H1 (cell line): ENCODE data around the gene ZNF860. TPM values are rescaled to one million over a fixed set of nuclear protein-coding genes. Genes with fewer than 3 reads are reported as not detected.

Experiments used
- CTCF ChIA-PET: fragments of 300-600 bp; sonication (Branson Sonifier 250); formaldehyde crosslinking; loops from one replicate; lab custom pipeline; 2021; ENCODE audit not compliant: partially characterized antibody; lab: Charles Lee
- POLR2A ChIA-PET: fragments of 300-600 bp; sonication (Branson Sonifier 250); formaldehyde crosslinking; loops from one replicate; lab custom pipeline; 2021; ENCODE audit warnings: inconsistent platforms; ENCODE audit not compliant: partially characterized antibody; lab: Charles Lee
- DNase-seq, 2 experiments: peaks; one replicate each; pipeline versions ENCODE4 v3.0.0 to v3.0.0-alpha.2; 2010 to 2022; ENCODE audit warnings: low spot score in 2 of 2, low read depth in 1 of 2, mixed read lengths in 1 of 2
- FAIRE-seq: peaks from 2 replicates; lab custom pipeline; 2011; peaks lifted over from hg19 to GRCh38; lab: Jason Lieb, UNC
- H2AFZ ChIP-seq: 2 replicates; pipeline ENCODE4 v1.8.1; 2012; ENCODE audit warnings: low read length, inconsistent platforms
- H2AK5ac ChIP-seq: 2 replicates; pipeline ENCODE4 v1.6.1; 2013; ENCODE audit warnings: low read depth, low read length
- H2BK120ac ChIP-seq: replicated peaks from 2 replicates; pipeline ENCODE3; 2013; ENCODE audit warnings: low read depth, low read length, inconsistent platforms
- H2BK12ac ChIP-seq: 2 replicates; pipeline ENCODE4 v1.6.1; 2013; ENCODE audit warnings: low read depth, low read length
- H2BK15ac ChIP-seq: 2 replicates; pipeline ENCODE4 v1.6.1; 2013; ENCODE audit warnings: low read length
- H2BK20ac ChIP-seq: 2 replicates; pipeline ENCODE4 v1.6.1; 2013; ENCODE audit warnings: low read length
- H2BK5ac ChIP-seq: 2 replicates; pipeline ENCODE4 v1.6.1; 2013; ENCODE audit warnings: low read depth, low read length
- H3K14ac ChIP-seq: 2 replicates; pipeline ENCODE4 v1.6.1; 2013; ENCODE audit warnings: inconsistent platforms; ENCODE audit not compliant: insufficient read length
- H3K18ac ChIP-seq: 2 replicates; pipeline ENCODE4 v1.6.1; 2013; ENCODE audit warnings: low read length; ENCODE audit errors: extremely low read depth
- H3K23ac ChIP-seq: 2 replicates; pipeline ENCODE4 v1.6.1; 2013; ENCODE audit warnings: inconsistent platforms; ENCODE audit not compliant: insufficient read length
- H3K23me2 ChIP-seq: 2 replicates; pipeline ENCODE4 v1.6.1; 2013; ENCODE audit warnings: low read depth, low read length
- H3K27ac ChIP-seq: 2 replicates; pipeline ENCODE4 v1.6.1; 2011; ENCODE audit warnings: low read depth, low read length, inconsistent platforms
- H3K27me3 ChIP-seq, 4 experiments: replicated peaks in 1 of 4; 1 replicate in 1 of 4; 2 replicates in 3 of 4; pipeline versions ENCODE4 v1.6.1 to v1.8.1; 2011 to 2013; ENCODE audit warnings: low read length in 3 of 4, mild to moderate bottlenecking in 3 of 4, inconsistent platforms in 2 of 4, mixed read lengths in 2 of 4, moderate library complexity in 1 of 4; ENCODE audit not compliant: control insufficient read depth in 3 of 4, insufficient read depth in 3 of 4; ENCODE audit errors: extremely low read depth in 1 of 4
- H3K36me3 ChIP-seq, 4 experiments: 2 replicates each; pipeline versions ENCODE4 v1.6.1 to v1.8.1; 2011 to 2013; ENCODE audit warnings: mild to moderate bottlenecking in 4 of 4, low read length in 3 of 4, moderate library complexity in 2 of 4, control low read depth in 1 of 4, inconsistent platforms in 1 of 4; ENCODE audit not compliant: insufficient read depth in 4 of 4, control insufficient read depth in 2 of 4
- H3K4ac ChIP-seq: replicated peaks from 2 replicates; pipeline ENCODE3; 2013; ENCODE audit warnings: low read length, low read depth, mixed read lengths, inconsistent platforms; ENCODE audit not compliant: insufficient read length
- H3K4me1 ChIP-seq, 4 experiments: replicated peaks in 1 of 4; 1 replicate in 1 of 4; 2 replicates in 3 of 4; pipeline versions ENCODE4 v1.6.1 to v1.8.1; 2011 to 2013; ENCODE audit warnings: low read length in 3 of 4, inconsistent platforms in 2 of 4, mixed read lengths in 1 of 4; ENCODE audit not compliant: insufficient read depth in 4 of 4, control insufficient read depth in 3 of 4
- H3K4me2 ChIP-seq, 2 experiments: 2 replicates each; pipeline versions ENCODE4 v1.6.1 to v1.8.1; 2011 to 2013; ENCODE audit warnings: low read depth in 2 of 2, low read length in 2 of 2, control low read depth in 1 of 2, inconsistent platforms in 1 of 2, mild to moderate bottlenecking in 1 of 2; ENCODE audit not compliant: insufficient read depth in 1 of 2
- H3K4me3 ChIP-seq, 4 experiments: fragments of 200-600, 300-600 bp in 1 of 4; sonication (generic), shearing (Covaris generic), sonication (Bioruptor Twin) in 1 of 4; 2 replicates each; pipeline versions ENCODE4 v1.5.1 to v1.8.1; 2011 to 2016; ENCODE audit warnings: low read length in 4 of 4, low read depth in 3 of 4, control low read depth in 2 of 4, inconsistent platforms in 2 of 4, mild to moderate bottlenecking in 2 of 4, mixed read lengths in 1 of 4, moderate library complexity in 1 of 4; ENCODE audit not compliant: insufficient read depth in 2 of 4; ENCODE audit errors: extremely low read depth in 1 of 4
- H3K56ac ChIP-seq: replicated peaks from 2 replicates; pipeline ENCODE3; 2013; ENCODE audit warnings: low read depth, mild to moderate bottlenecking, mixed read lengths, low read length, inconsistent platforms; ENCODE audit not compliant: insufficient read length
- H3K79me1 ChIP-seq: 2 replicates; pipeline ENCODE4 v1.6.1; 2013; ENCODE audit warnings: low read depth, low read length, control low read depth
- H3K79me2 ChIP-seq, 2 experiments: 2 replicates each; pipeline versions ENCODE4 v1.6.1 to v1.8.1; 2012 to 2013; ENCODE audit warnings: low read length in 2 of 2, mild to moderate bottlenecking in 2 of 2, inconsistent platforms in 1 of 2; ENCODE audit not compliant: insufficient read depth in 2 of 2, control insufficient read depth in 1 of 2
- H3K9ac ChIP-seq, 4 experiments: replicated peaks in 1 of 4; 1 replicate in 1 of 4; 2 replicates in 3 of 4; pipeline versions ENCODE4 v1.6.1 to v1.8.1; 2011 to 2013; ENCODE audit warnings: low read depth in 3 of 4, low read length in 3 of 4, control low read depth in 2 of 4, mild to moderate bottlenecking in 2 of 4, moderate library complexity in 2 of 4, inconsistent platforms in 1 of 4; ENCODE audit errors: extremely low read depth in 1 of 4
- H3K9me3 ChIP-seq, 2 experiments: 2 replicates each; pipeline versions ENCODE4 v1.6.1 to v1.8.1; 2012 to 2013; ENCODE audit warnings: mild to moderate bottlenecking in 2 of 2, moderate library complexity in 2 of 2, control low read depth in 1 of 2, inconsistent platforms in 1 of 2, low read depth in 1 of 2, low read length in 1 of 2, mixed read lengths in 1 of 2; ENCODE audit not compliant: insufficient read depth in 2 of 2
- H4K20me1 ChIP-seq, 2 experiments: replicated peaks in 1 of 2; 2 replicates each; pipeline versions ENCODE3 to v1.8.1; 2011 to 2013; ENCODE audit warnings: inconsistent platforms in 2 of 2, low read length in 2 of 2, mild to moderate bottlenecking in 1 of 2; ENCODE audit not compliant: insufficient read depth in 2 of 2, control insufficient read depth in 1 of 2
- H4K5ac ChIP-seq: 2 replicates; pipeline ENCODE4 v1.6.1; 2013; ENCODE audit warnings: low read length, low read depth, mixed read lengths, inconsistent platforms; ENCODE audit not compliant: insufficient read length
- H4K8ac ChIP-seq: 2 replicates; pipeline ENCODE4 v1.8.0; 2013; ENCODE audit warnings: mild to moderate bottlenecking, moderate library complexity, low read length, inconsistent platforms; ENCODE audit not compliant: insufficient read depth; ENCODE audit errors: extremely low read depth
- H4K91ac ChIP-seq: replicated peaks from 2 replicates; pipeline ENCODE3; 2013; ENCODE audit warnings: low read length, mixed read lengths, inconsistent platforms; ENCODE audit not compliant: insufficient read length
- CTCF ChIP-seq, 3 experiments: IDR thresholded peaks; 1 replicate in 2 of 3; 2 replicates in 1 of 3; pipeline versions ENCODE4 v1.5.1 to v1.6.1; 2011; ENCODE audit warnings: low read length in 3 of 3, mild to moderate bottlenecking in 3 of 3, inconsistent platforms in 2 of 3, low read depth in 1 of 3, moderate library complexity in 1 of 3; ENCODE audit not compliant: insufficient read depth in 1 of 3; ENCODE audit errors: control extremely low read depth in 1 of 3
- WGBS, 2 experiments: shearing (Covaris generic) in 1 of 2; methylation state at CpG; one replicate each; pipeline versions ENCODE4 v1.1.6 to v1.1.7; 2013 to 2015; ENCODE audit warnings: low lambda C conversion rate in 2 of 2, mixed read lengths in 2 of 2, inconsistent platforms in 1 of 2, low coverage in 1 of 2, missing lambda C conversion rate in 1 of 2; ENCODE audit not compliant: insufficient replicate concordance in 2 of 2, insufficient coverage in 1 of 2, insufficient read length in 1 of 2; ENCODE audit errors: extremely low coverage in 1 of 2, missing lambda C conversion rate in 1 of 2; 5-methylcytosine and 5-hydroxymethylcytosine counted together
- polyA plus RNA-seq, 7 experiments: library from polyadenylated mRNA; depleted of rRNA in 3 of 7; stranded (reverse) in 5 of 7; unstranded in 2 of 7; fragments of >200 nt in 5 of 7; fragments of 200-250 nt in 2 of 7; gene quantifications; 1 replicate in 5 of 7; 2 replicates in 1 of 7; 4 replicates in 1 of 7; pipeline versions ENCODE4 v1.2.1 to v1.2.3, GENCODE V29; 2011 to 2013; ENCODE audit warnings: missing spikeins in 2 of 7, mixed read lengths in 2 of 7
- total RNA-seq: library from RNA; stranded (reverse); fragmentation: NEBNext Ultra II Directional; extraction: Animal tissue kit (Norgen Biotek cat#: 25700); gene quantifications from 2 replicates; pipeline ENCODE4 v1.2.1, GENCODE V29; 2021

The ZNF860 gene
- total and polyA plus RNA-seq, 2 of the 8 experiments (the other 6 are each of a cell fraction or from before 2014, with no cell fraction given), result 3.2 to 8.6 TPM

- WGBS, 2 experiments, result 88% methylated on average over 7 of the region's 7 CpGs; no CpG with 5 or more reads in 1 of the 2 experiments
- Histone ChIP-seq H3K4ac (no peak overlapping the region), H3K23me2 (no peaks in the 10 kb centered on the region), H4K5ac (no peak overlapping the region), H2BK20ac (no peak overlapping the region), H4K20me1 (no peaks in the 10 kb centered on the region), H3K36me3 (no peaks in the 10 kb centered on the region), H3K27me3 (no peaks in the 10 kb centered on the region), H3K4me2 (no peak overlapping the region), H3K27ac (no peak overlapping the region), H3K18ac (no peak overlapping the region), H3K9ac (no peak overlapping the region), H2AFZ (no peak overlapping the region), H4K91ac (no peak overlapping the region), H3K79me1 (no peaks in the 10 kb centered on the region), H3K56ac (no peak overlapping the region), H2BK12ac (no peak overlapping the region), H3K9me3 (no peaks in the 10 kb centered on the region), H3K4me3 (no peak overlapping the region), H3K23ac (no peak overlapping the region), H3K79me2 (no peaks in the 10 kb centered on the region), H2AK5ac (no peak overlapping the region), H3K4me1 (no peaks in the 10 kb centered on the region), H2BK120ac (no peak overlapping the region), H2BK5ac (no peak overlapping the region), H2BK15ac (no peak overlapping the region), H3K14ac (no peak overlapping the region), H4K8ac (no peak overlapping the region)
- TF ChIP-seq CTCF (IDR thresholded peaks at IDR 0.05; ENCODE audit: control extremely low read depth in 1 of 3, insufficient read depth in 1 of 3, low read depth in 1 of 3, low read length in 3 of 3), result no peak
- DNase-seq (no peak), FAIRE-seq (no peak)
- ChIA-PET CTCF (interaction anchor here (1.8 to 3.0 kb wide), 2 partner anchors 11 to 88 kb away, joined by 6 to 17 read pairs; no protein-coding TSS in a partner anchor), POLR2A (no interaction called here)
Measured at GRCh38 chr3:32021155-32021554, 39.6 kb downstream of the ZNF860 start.
